SJCRH30 (cell line): ENCODE measurements around the gene SLC8A1. TPM values are rescaled to one million over a fixed set of nuclear protein-coding genes. Genes with fewer than 3 reads are reported as not detected.

Experiments used
- DNase-seq, 2 experiments: peaks; one replicate each; pipeline ENCODE4 v3.0.0-alpha.2; 2015 to 2020
- H3K27ac ChIP-seq: fragments of 250-450 bp; sonication (Bioruptor Pico); 2 replicates; pipeline ENCODE4 v1.5.1; 2020; ENCODE audit warnings: mild to moderate bottlenecking, moderate library complexity
- H3K27me3 ChIP-seq: fragments of 250-450 bp; sonication (Bioruptor Pico); 2 replicates; pipeline ENCODE4 v1.5.1; 2020; ENCODE audit warnings: mild to moderate bottlenecking, moderate library complexity
- H3K36me3 ChIP-seq: fragments of 250-450 bp; sonication (Bioruptor Pico); 2 replicates; pipeline ENCODE4 v1.5.1; 2020; ENCODE audit warnings: mild to moderate bottlenecking, moderate library complexity
- H3K4me1 ChIP-seq: fragments of 250-450 bp; sonication (Bioruptor Pico); 2 replicates; pipeline ENCODE4 v1.5.1; 2020; ENCODE audit warnings: mild to moderate bottlenecking, moderate library complexity
- H3K4me3 ChIP-seq: fragments of 250-450 bp; sonication (Bioruptor Pico); 2 replicates; pipeline ENCODE4 v1.5.1; 2020; ENCODE audit warnings: mild to moderate bottlenecking, moderate library complexity
- H3K9me3 ChIP-seq: fragments of 250-450 bp; sonication (Bioruptor Pico); replicated peaks from 2 replicates; pipeline ENCODE4 v1.5.1; 2020; ENCODE audit warnings: mild to moderate bottlenecking, moderate library complexity
- total RNA-seq: library from RNA; depleted of rRNA; stranded (reverse); fragments of >200 nt; shearing (Covaris generic); gene quantifications from 2 replicates; pipeline ENCODE4 v1.2.3, GENCODE V29; 2014

Gene SLC8A1
- total RNA-seq, 1 experiment from 2014 or later: 27.1 TPM

DNA sequence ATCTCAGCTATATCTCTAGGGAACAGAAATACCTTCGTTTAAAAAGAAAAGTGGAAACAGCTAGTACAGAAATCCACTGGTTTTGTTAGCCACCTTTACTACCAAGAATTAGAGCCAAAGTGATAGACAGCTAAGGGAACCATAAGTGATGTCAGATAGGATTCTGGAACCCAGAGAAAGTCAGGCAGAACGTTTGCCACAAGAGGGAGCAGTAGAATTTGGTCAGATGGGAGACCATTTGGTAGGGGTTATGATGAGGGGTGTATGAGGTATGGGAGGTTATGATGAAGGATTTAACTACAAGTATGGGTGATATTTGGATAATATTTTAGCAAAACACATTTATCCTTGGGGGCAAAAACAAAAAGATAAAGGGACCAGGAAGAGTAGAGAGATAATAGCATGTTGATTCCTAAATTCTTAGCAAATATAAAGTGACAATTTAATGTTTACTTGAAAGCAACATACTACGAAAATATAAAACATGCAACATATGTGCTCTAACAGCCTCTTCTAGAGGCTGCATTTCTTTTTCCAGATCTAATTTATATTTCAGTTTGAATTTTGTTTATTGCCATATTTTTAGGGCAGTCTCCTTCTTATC is 3.3 kb downstream of the SLC8A1 start:
- Histone ChIP-seq H3K4me1 (peaks cover 6% of the 10 kb centered on the region; the same call in 1 of the 2 replicates), H3K27ac (no peak overlapping the region), H3K4me3 (no peak overlapping the region), H3K9me3 (no peaks in the 10 kb centered on the region), H3K36me3 (no peaks in the 10 kb centered on the region), H3K27me3 (no peaks in the 10 kb centered on the region)
- DNase-seq: peak; percentile 43 to 75

DNA sequence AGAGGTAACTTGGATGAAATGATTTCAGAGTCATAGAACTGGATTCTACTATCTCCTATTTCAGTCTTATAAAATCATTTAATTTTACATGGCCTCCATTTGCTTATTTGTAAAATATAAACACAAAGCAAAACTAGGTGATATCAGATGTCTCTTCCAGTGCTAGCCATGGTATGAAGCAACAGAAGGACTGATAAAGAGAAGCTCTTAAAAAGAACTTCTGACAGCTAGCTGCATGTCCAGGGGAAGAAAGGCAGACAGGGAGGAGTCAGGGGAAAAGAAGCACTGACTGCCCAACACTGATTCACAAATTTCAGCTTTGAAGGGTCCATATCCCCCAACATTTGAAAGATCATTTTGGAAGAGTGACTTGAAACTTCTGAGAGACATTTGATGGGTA is 6.4 kb downstream of the SLC8A1 start:
- DNase-seq: no peak
- Histone ChIP-seq H3K36me3 (no peaks in the 10 kb centered on the region), H3K9me3 (peaks cover 2% of the 10 kb centered on the region), H3K27me3 (no peaks in the 10 kb centered on the region), H3K4me1 (peaks cover 6% of the 10 kb centered on the region; the same call in 1 of the 2 replicates), H3K4me3 (no peak overlapping the region), H3K27ac (no peak overlapping the region)

DNA sequence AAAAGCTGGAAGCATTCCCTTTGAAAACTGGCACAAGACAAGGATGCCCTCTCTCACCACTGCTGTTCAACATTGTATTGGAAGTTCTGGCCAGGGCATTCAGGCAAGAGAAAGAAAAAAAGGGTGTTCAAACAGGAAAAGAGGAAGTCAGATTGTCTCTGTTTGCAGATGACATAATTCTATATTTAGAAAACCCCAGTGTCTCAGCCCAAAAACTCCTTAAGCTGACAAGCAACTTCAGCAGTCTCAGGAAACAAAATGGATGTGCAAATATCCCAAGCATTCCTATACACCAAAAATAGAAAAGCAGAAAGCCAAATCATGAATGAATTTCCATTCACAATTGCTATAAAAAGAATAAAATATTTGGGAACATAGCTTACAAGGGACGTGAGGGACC is 11.1 kb downstream of the SLC8A1 start:
- H3K36me3 ChIP-seq: no peaks in the 10 kb centered on the region
- H3K27ac ChIP-seq: no peak overlapping the region
- no peak for DNase-seq
- no peak overlapping the region for H3K4me3 ChIP-seq
- H3K27me3 ChIP-seq: no peaks in the 10 kb centered on the region
- H3K9me3 ChIP-seq: peaks cover 4% of the 10 kb centered on the region
- H3K4me1 ChIP-seq: peaks cover 1% of the 10 kb centered on the region; the same call in 1 of the 2 replicates

GRCh38 chr2:40439473-40439872 is 12.4 kb downstream of the SLC8A1 start:
- Histone ChIP-seq H3K27ac (no peak overlapping the region), H3K4me1 (peaks cover 15% of the 10 kb centered on the region), H3K4me3 (no peak overlapping the region), H3K36me3 (no peaks in the 10 kb centered on the region), H3K27me3 (no peaks in the 10 kb centered on the region), H3K9me3 (peaks cover 4% of the 10 kb centered on the region)
- no peak for DNase-seq

GRCh38 chr2:40436093-40436475 is 15.8 kb downstream of the SLC8A1 start:
- Histone ChIP-seq H3K36me3 (no peaks in the 10 kb centered on the region), H3K4me3 (no peak overlapping the region), H3K9me3 (peaks cover 4% of the 10 kb centered on the region; the same call in 1 of the 2 replicates), H3K27ac (no peak overlapping the region), H3K27me3 (no peaks in the 10 kb centered on the region), H3K4me1 (peaks cover 22% of the 10 kb centered on the region)
- no peak for DNase-seq

GRCh38 chr2:40435426-40436092 is 16.3 kb downstream of the SLC8A1 start:
- Histone ChIP-seq H3K27ac (peak overlapping the region; percentile 65), H3K27me3 (no peaks in the 10 kb centered on the region), H3K4me1 (peaks cover 22% of the 10 kb centered on the region), H3K36me3 (no peaks in the 10 kb centered on the region), H3K9me3 (peaks cover 4% of the 10 kb centered on the region; the same call in 1 of the 2 replicates), H3K4me3 (no peak overlapping the region)
- peak in 1 of 2 experiments; percentile 34 for DNase-seq

- Histone ChIP-seq H3K27ac (peak overlapping the region; percentile 65), H3K36me3 (no peaks in the 10 kb centered on the region), H3K9me3 (no peaks in the 10 kb centered on the region), H3K27me3 (no peaks in the 10 kb centered on the region), H3K4me3 (no peak overlapping the region), H3K4me1 (peaks cover 22% of the 10 kb centered on the region)
- DNase-seq: peak; percentile 61 to 69
Measured at GRCh38 chr2:40434731-40435271, 17.1 kb downstream of the SLC8A1 start.

- Histone ChIP-seq H3K27me3 (no peaks in the 10 kb centered on the region), H3K4me3 (no peak overlapping the region), H3K4me1 (peaks cover 22% of the 10 kb centered on the region), H3K9me3 (no peaks in the 10 kb centered on the region), H3K27ac (peak overlapping the region; percentile 65), H3K36me3 (no peaks in the 10 kb centered on the region)
- DNase-seq: no peak
Measured at GRCh38 chr2:40433736-40434135, 18.2 kb downstream of the SLC8A1 start.

DNA sequence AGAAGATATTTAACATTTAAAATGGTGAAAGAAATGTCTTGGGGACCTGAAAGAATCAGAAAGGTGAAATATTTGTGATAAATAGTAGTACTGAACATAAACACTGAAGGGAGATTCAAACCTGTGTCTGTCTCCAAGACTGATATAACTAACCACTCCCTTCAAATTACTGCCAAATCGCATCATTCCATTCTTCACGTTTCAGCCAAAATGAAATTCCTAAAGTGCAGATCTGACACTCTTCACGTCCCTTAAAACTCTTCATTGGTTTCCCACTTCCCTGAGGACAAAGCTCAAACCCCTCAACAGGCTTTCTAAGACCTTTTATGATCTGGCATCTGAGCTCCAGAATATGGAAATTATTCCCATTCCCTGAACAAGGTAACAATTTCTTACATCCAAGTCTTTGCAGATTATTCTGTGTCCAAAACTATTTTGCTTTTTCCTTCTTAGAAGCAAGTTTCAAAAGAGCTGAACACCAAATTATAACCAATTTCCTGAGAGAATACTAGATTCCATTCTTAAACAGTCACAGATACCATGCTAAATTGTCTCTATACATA is 18.9 kb downstream of the SLC8A1 start:
- Histone ChIP-seq H3K4me3 (no peak overlapping the region), H3K36me3 (no peaks in the 10 kb centered on the region), H3K27ac (no peak overlapping the region), H3K9me3 (no peaks in the 10 kb centered on the region), H3K27me3 (no peaks in the 10 kb centered on the region), H3K4me1 (peaks cover 22% of the 10 kb centered on the region)
- DNase-seq: no peak

DNA sequence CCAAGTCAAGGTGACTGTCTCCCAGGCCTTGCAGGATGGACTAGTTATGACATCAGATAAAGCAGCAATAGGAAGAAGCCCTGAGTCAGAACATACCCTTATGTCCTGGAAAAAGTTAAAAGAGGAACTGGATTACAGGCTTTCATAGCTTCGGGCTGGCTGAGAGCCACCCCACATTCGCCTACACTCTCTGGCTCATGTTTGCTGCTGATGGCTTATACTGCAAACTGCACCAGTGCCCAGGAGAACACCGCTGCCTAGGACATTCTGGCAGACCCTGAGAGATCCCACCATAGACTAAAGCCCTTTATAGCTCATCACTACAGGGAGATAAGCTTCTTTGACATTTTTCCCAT is 20.3 kb downstream of the SLC8A1 start:
- no peaks in the 10 kb centered on the region for H3K9me3 ChIP-seq
- no peak overlapping the region for H3K27ac ChIP-seq
- DNase-seq: no peak
- no peaks in the 10 kb centered on the region; the same call in 1 of the 2 replicates for H3K36me3 ChIP-seq
- no peaks in the 10 kb centered on the region for H3K27me3 ChIP-seq
- no peak overlapping the region for H3K4me3 ChIP-seq
- peaks cover 22% of the 10 kb centered on the region for H3K4me1 ChIP-seq

GRCh38 chr2:40430776-40431599 is 20.9 kb downstream of the SLC8A1 start:
- no peaks in the 10 kb centered on the region for H3K9me3 ChIP-seq
- H3K27me3 ChIP-seq: no peaks in the 10 kb centered on the region
- no peak overlapping the region for H3K27ac ChIP-seq
- H3K4me1 ChIP-seq: peaks cover 22% of the 10 kb centered on the region
- no peaks in the 10 kb centered on the region; the same call in 1 of the 2 replicates for H3K36me3 ChIP-seq
- no peak for DNase-seq
- H3K4me3 ChIP-seq: no peak overlapping the region

- peaks cover 5% of the 10 kb centered on the region; the same call in 1 of the 2 replicates for H3K36me3 ChIP-seq
- no peaks in the 10 kb centered on the region for H3K4me1 ChIP-seq
- no peak for DNase-seq
- H3K27me3 ChIP-seq: no peaks in the 10 kb centered on the region
- no peaks in the 10 kb centered on the region for H3K9me3 ChIP-seq
- H3K27ac ChIP-seq: no peak overlapping the region
- no peak overlapping the region for H3K4me3 ChIP-seq
Measured at GRCh38 chr2:40428439-40428838, 23.5 kb downstream of the SLC8A1 start.

GRCh38 chr2:40421631-40422297 is 30.1 kb downstream of the SLC8A1 start:
- Histone ChIP-seq H3K36me3 (peaks cover 6% of the 10 kb centered on the region; the same call in 1 of the 2 replicates), H3K27ac (no peak overlapping the region; the same call in 1 of the 2 replicates), H3K9me3 (no peaks in the 10 kb centered on the region), H3K27me3 (no peaks in the 10 kb centered on the region), H3K4me1 (peaks cover 9% of the 10 kb centered on the region), H3K4me3 (no peak overlapping the region)
- peak; percentile 40 to 59 for DNase-seq

DNA sequence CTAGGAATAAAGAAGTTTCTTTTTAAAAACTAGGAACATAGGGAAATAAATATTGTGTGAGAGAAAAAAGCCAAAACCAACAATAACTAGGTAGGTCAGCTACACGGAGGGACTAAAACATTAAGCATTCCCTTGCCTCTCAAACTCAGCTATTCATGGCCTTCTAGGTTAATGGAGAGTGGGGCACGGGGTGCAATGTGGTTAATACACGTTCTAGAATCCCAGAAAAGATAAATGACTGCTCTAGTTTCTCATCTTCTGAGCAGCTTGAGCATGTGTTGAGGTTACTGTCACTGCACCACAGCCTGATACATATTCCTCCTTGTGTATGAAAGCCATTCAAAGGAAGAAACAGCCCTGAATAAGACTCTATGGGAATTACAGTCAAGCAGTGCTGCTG is 31.4 kb downstream of the SLC8A1 start:
- no peak for DNase-seq
- Histone ChIP-seq H3K27me3 (no peaks in the 10 kb centered on the region), H3K4me3 (no peak overlapping the region), H3K27ac (no peak overlapping the region), H3K4me1 (peaks cover 9% of the 10 kb centered on the region), H3K36me3 (peaks cover 6% of the 10 kb centered on the region; the same call in 1 of the 2 replicates), H3K9me3 (no peaks in the 10 kb centered on the region)
